Thoracic aorta (tissue), 2 donors: ENCODE measurements around the gene WNT7B. TPM values are rescaled to one million over a fixed set of nuclear protein-coding genes. Genes with fewer than 3 reads are reported as not detected.

Experiments
- ATAC-seq: fragments of 150-250 bp; one replicate; pipeline ENCODE4 v1.8.0; 2017; ENCODE audit warnings: low read depth; ENCODE audit not compliant: insufficient number of reproducible peaks, low FRiP score
- DNase-seq: peaks from one replicate; pipeline ENCODE4 v3.0.0-alpha.2; 2020; ENCODE audit warnings: low spot score
- H3K27ac ChIP-seq, 2 donors: fragments of 200-600 bp; sonication (generic); 1 replicate in 1 of 2; 2 replicates in 1 of 2; pipeline ENCODE4 v1.5.1; 2016; ENCODE audit warnings: mild to moderate bottlenecking in 2 of 2, moderate library complexity in 2 of 2
- H3K27me3 ChIP-seq: fragments of 200-600 bp; sonication (generic); replicated peaks from 2 replicates; pipeline ENCODE4 v1.6.0; 2016; ENCODE audit warnings: mild to moderate bottlenecking; ENCODE audit not compliant: insufficient read depth
- H3K36me3 ChIP-seq: fragments of 200-600 bp; sonication (generic); one replicate; pipeline ENCODE4 v1.5.1; 2016
- H3K4me1 ChIP-seq, 2 donors: fragments of 200-600 bp; sonication (generic); 1 replicate in 1 of 2; 2 replicates in 1 of 2; pipeline versions ENCODE4 v1.5.1 to v1.6.0; 2016; ENCODE audit warnings: low read depth in 2 of 2, mild to moderate bottlenecking in 1 of 2; ENCODE audit not compliant: control insufficient read depth in 1 of 2
- H3K4me3 ChIP-seq: fragments of 200-600 bp; sonication (generic); 2 replicates; pipeline ENCODE4 v1.5.1; 2016; ENCODE audit warnings: mild to moderate bottlenecking
- H3K9me3 ChIP-seq: fragments of 200-600 bp; sonication (generic); 2 replicates; pipeline ENCODE4 v1.5.1; 2016
- CTCF ChIP-seq: fragments of 200-600 bp; sonication (generic); IDR thresholded peaks from one replicate; pipeline ENCODE4 v1.5.1; 2019; ENCODE audit warnings: antibody characterized with exemption
- total RNA-seq, 2 donors: library from RNA; depleted of rRNA; stranded (reverse); fragments of >200 nt; gene quantifications; one replicate each; pipeline versions ENCODE4 v1.1.0 to v1.2.3, GENCODE V29; 2016

The WNT7B gene
- total RNA-seq, 2 donors from 2014 or later, result not detected

GRCh38 chr22:45949891-45950290, 27.1 kb downstream of the WNT7B start:
- Histone ChIP-seq H3K9me3 (no peaks in the 10 kb centered on the region), H3K27ac (no peak overlapping the region), H3K27me3 (no peaks in the 10 kb centered on the region), H3K4me1 (no peaks in the 10 kb centered on the region), H3K4me3 (no peak overlapping the region), H3K36me3 (no peaks in the 10 kb centered on the region)
- DNase-seq (no peak), ATAC-seq (no peak)
- no peak for TF ChIP-seq CTCF

GRCh38 chr22:45949258-45949870, 27.6 kb downstream of the WNT7B start:
- H3K4me3 ChIP-seq, result no peak overlapping the region
- H3K27me3 ChIP-seq, result no peaks in the 10 kb centered on the region
- ATAC-seq (no peak), DNase-seq (no peak)
- no peaks in the 10 kb centered on the region for H3K4me1 ChIP-seq
- H3K9me3 ChIP-seq, result no peaks in the 10 kb centered on the region
- no peaks in the 10 kb centered on the region for H3K36me3 ChIP-seq
- H3K27ac ChIP-seq, result no peak overlapping the region
- no peak for TF ChIP-seq CTCF

- H3K9me3 ChIP-seq, result no peaks in the 10 kb centered on the region
- H3K27ac ChIP-seq, result no peak overlapping the region
These were observed 28.8 kb downstream of the WNT7B start for GRCh38 chr22:45948081-45948648.

GRCh38 chr22:45946805-45947600, 30.0 kb downstream of the WNT7B start:
- H3K27ac ChIP-seq, result no peak overlapping the region
- ATAC-seq (no peak), DNase-seq (no peak)
- H3K36me3 ChIP-seq, result no peaks in the 10 kb centered on the region
- no peak for TF ChIP-seq CTCF
- no peaks in the 10 kb centered on the region for H3K9me3 ChIP-seq
- no peaks in the 10 kb centered on the region for H3K27me3 ChIP-seq
- H3K4me3 ChIP-seq, result no peak overlapping the region
- H3K4me1 ChIP-seq, result no peaks in the 10 kb centered on the region

More at GRCh38 chr22:45948081-45948648, 28.8 kb downstream of the WNT7B start:
- ATAC-seq (no peak), DNase-seq (no peak)
- H3K4me1 ChIP-seq, result no peaks in the 10 kb centered on the region
- no peak overlapping the region for H3K4me3 ChIP-seq
- no peak for TF ChIP-seq CTCF
- H3K36me3 ChIP-seq, result no peaks in the 10 kb centered on the region
- no peaks in the 10 kb centered on the region for H3K27me3 ChIP-seq

GRCh38 chr22:45945621-45946106, 31.3 kb downstream of the WNT7B start:
- no peak for TF ChIP-seq CTCF
- H3K27me3 ChIP-seq, result no peaks in the 10 kb centered on the region
- DNase-seq (no peak), ATAC-seq (no peak)
- H3K4me1 ChIP-seq, result no peaks in the 10 kb centered on the region
- no peak overlapping the region for H3K27ac ChIP-seq
- H3K4me3 ChIP-seq, result no peak overlapping the region
- no peaks in the 10 kb centered on the region for H3K36me3 ChIP-seq
- H3K9me3 ChIP-seq, result no peaks in the 10 kb centered on the region
